Neural crest cell (in vitro differentiated cells): ENCODE results near the gene CDHR5. TPM values are rescaled to one million over a fixed set of nuclear protein-coding genes. Genes with fewer than 3 reads are reported as not detected.

Experiments
- DNase-seq: peaks from one replicate; pipeline ENCODE4 v3.0.0; 2021; ENCODE audit warnings: low read depth, mixed read lengths, low spot score
- H3K27ac Mint-ChIP-seq: one replicate; pipeline ENCODE4 v1.8.0; 2021; ENCODE audit warnings: mild to moderate bottlenecking, mixed read lengths; ENCODE audit not compliant: unreplicated experiment
- H3K27me3 Mint-ChIP-seq: 2 replicates; pipeline ENCODE4 v1.8.0; 2021; ENCODE audit warnings: low read depth, mild to moderate bottlenecking, mixed read lengths
- H3K36me3 Mint-ChIP-seq: 2 replicates; pipeline ENCODE4 v1.8.0; 2021; ENCODE audit warnings: low read depth, mild to moderate bottlenecking, mixed read lengths
- H3K4me1 Mint-ChIP-seq: 2 replicates; pipeline ENCODE4 v1.8.0; 2021; ENCODE audit warnings: mixed read lengths
- H3K4me3 Mint-ChIP-seq: one replicate; pipeline ENCODE4 v1.8.0; 2021; ENCODE audit warnings: mild to moderate bottlenecking, mixed read lengths
- H3K9me3 Mint-ChIP-seq: 2 replicates; pipeline ENCODE4 v1.8.0; 2021; ENCODE audit warnings: mixed read lengths
- total RNA-seq: library from RNA; stranded (reverse); gene quantifications from 2 replicates; pipeline ENCODE4 v1.2.1, GENCODE V29; 2021
- TF ChIP-seq, protein P1 (sequence below): fragments of 200-600 bp; sonication (generic); conservative IDR thresholded peaks from 2 replicates; pipeline ENCODE4 v1.5.0; 2021; ENCODE audit warnings: antibody characterized with exemption, mild to moderate bottlenecking

The CDHR5 gene
- total RNA-seq, 1 donor from 2014 or later = not detected

DNA sequence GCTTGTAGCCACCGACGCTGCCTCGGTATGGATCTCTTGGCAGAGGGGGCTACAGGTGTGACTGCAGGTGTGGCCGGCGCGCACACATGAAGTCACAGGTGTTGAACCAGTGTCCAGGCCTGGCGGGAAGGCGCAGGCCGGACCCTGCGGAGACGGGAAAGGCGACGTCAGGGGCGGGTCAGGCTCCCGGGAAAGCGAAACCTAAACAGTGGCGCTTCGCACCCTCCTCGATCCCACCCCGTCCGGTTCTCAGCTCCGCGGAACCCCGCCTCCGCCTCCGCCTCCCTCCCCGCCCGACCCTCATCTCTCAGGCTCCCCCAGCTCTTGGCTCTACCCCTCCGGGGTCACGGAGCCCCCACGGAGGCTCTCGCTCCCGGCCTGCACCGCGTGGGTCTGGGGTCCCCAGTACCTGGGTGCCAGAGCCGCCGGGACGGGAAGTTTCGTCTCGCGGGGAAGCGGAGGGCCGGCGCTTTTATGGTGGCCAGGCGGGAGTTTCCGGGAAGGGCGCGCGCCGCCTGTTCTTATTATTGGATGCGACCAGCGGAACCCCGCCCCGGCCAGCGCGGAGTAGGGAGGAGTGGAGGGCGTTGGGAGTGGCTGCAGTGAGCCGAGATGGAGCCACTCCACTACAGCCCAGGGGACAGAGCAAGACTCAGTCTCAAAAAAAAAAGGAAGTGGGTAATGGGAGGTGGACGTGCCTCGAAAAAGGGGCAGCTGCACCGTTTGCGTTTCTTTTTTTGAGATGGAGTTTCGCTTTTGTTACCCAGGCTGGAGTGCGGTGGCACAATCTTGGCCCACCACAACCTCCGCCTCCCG, 9.0 kb downstream of the CDHR5 start, which contains the start of gene IRF7:
Gene IRF7 (minus strand): TSS at position 447 of the 816 bp plus-strand sequence. CDS start 586 bp downstream, outside the sequence.
- TF ChIP-seq, protein P1, sequence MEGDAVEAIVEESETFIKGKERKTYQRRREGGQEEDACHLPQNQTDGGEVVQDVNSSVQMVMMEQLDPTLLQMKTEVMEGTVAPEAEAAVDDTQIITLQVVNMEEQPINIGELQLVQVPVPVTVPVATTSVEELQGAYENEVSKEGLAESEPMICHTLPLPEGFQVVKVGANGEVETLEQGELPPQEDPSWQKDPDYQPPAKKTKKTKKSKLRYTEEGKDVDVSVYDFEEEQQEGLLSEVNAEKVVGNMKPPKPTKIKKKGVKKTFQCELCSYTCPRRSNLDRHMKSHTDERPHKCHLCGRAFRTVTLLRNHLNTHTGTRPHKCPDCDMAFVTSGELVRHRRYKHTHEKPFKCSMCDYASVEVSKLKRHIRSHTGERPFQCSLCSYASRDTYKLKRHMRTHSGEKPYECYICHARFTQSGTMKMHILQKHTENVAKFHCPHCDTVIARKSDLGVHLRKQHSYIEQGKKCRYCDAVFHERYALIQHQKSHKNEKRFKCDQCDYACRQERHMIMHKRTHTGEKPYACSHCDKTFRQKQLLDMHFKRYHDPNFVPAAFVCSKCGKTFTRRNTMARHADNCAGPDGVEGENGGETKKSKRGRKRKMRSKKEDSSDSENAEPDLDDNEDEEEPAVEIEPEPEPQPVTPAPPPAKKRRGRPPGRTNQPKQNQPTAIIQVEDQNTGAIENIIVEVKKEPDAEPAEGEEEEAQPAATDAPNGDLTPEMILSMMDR = no peak
- peak; percentile 89 for DNase-seq
- Mint-ChIP-seq H3K36me3 (peaks cover 3% of the 10 kb centered on the region), H3K27ac (peak within 1 kb of the TSS; percentile 35), H3K4me3 (peak within 1 kb of the TSS; percentile 86), H3K27me3 (peaks cover 6% of the 10 kb centered on the region), H3K4me1 (peaks cover 16% of the 10 kb centered on the region), H3K9me3 (no peaks in the 10 kb centered on the region)

DNA sequence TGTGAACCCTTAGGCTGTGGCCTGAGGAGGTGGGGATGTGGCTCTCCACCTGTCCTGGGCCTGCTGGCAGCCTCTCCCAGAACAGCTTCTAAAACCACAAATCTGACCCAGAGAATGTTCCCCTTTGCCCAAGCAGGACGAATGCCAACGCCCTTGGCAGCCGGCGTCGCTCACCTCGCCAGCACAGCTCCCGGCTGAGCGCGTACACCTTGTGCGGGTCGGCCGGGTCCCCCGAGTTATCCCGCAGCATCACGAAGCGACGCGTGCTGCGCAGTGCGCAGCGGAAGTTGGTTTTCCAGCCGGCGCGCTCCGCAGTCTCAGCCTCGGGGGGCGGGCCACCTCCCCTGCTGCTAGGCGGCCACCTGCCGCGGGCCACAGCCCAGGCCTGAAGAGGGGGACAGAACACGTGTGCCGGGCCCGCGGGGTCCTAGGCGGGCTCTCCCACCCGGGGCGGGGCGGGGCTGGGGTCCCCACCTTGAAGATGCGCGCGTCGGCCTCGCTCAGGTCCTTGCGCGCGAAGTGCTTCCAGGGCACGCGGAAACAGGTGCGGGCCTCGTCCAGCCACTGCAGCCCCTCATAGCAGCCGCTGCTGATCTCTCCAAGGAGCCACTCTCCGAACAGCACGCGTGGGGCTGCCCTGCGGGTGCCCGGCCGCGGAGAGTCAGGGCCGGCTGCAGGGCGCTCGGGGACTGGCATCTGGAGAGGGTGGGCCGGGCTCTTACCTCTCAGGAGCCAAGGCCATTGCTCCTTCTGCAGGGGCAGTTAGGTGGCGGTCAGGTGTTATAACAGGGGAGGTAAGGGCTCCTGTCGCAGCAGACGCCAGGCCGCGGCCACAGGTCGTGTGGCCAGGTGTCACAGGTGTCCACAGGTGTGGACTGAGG, 9.9 kb downstream of the CDHR5 start:
- TF ChIP-seq, protein P1 = no peak
- Mint-ChIP-seq H3K4me1 (peaks cover 16% of the 10 kb centered on the region), H3K4me3 (peak overlapping the region; percentile 86), H3K9me3 (no peaks in the 10 kb centered on the region), H3K36me3 (peaks cover 3% of the 10 kb centered on the region), H3K27me3 (peaks cover 6% of the 10 kb centered on the region), H3K27ac (no peak overlapping the region)
- DNase-seq = no peak

DNA sequence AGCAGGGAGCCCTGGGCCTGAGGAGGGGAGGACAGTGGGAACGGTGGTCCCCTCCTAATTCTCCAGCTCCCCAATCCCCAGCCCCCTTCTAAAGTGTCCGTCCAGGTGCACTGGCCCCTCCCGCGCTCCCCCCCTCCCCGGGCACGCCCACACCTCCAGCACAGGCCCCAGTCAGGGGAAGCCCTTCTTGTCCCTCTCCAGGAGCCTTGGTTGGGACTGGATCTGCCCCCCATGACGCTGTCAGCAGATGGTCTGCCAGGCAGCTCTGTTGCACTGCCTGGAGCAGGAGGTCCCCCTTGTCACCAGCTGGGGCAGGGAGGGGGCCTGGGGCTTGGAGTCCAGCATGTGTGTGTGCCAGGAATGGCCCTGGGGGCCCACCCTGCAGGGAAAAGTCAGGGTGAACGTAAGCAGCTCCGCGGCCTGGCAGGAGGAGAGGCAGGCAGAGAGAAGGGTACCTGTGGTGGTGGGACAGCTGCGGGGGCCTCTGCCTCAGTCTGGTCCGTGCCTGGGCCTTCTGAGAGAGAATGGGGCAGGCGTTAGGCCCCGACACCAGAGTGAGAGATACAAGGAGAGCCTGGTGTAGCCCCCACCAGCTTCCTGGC, 10.6 kb downstream of the CDHR5 start:
- H3K27me3 Mint-ChIP-seq = peaks cover 6% of the 10 kb centered on the region
- no peak for DNase-seq
- H3K9me3 Mint-ChIP-seq = no peaks in the 10 kb centered on the region
- H3K4me3 Mint-ChIP-seq = peak overlapping the region; percentile 71
- H3K4me1 Mint-ChIP-seq = peaks cover 16% of the 10 kb centered on the region
- H3K36me3 Mint-ChIP-seq = peaks cover 3% of the 10 kb centered on the region
- no peak overlapping the region for H3K27ac Mint-ChIP-seq
- TF ChIP-seq, protein P1 = no peak

DNA sequence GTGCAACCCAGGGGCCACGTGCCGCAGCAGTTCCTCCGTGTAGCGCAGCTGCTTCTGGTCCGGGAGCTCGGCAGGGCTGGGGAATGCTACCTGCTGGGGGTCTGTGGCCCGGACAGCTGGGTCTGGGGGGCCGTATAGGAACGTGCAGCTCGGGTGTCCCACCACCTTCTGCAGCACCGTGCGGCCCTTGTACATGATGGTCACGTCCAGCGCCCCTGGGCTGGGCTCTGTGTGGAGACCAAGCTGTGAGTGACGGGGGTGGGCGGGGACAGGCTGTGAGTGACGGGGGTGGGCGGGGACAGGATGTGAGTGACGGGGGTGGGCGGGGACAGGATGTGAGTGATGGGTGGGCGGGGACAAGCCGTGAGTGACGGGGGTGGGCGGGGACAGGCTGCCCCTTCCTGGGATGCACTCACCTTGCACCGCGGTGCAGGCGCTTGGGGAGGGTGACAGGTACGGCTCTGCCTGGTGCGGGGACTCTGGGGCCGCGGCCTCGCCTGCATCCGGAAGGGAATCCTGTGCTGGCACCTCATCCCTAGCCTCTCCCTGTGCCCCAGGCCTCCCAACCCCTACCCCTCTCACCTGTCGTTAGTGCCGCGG, 11.3 kb downstream of the CDHR5 start:
- peaks cover 16% of the 10 kb centered on the region for H3K4me1 Mint-ChIP-seq
- H3K4me3 Mint-ChIP-seq = no peak overlapping the region
- H3K27me3 Mint-ChIP-seq = peaks cover 6% of the 10 kb centered on the region
- TF ChIP-seq, protein P1 = no peak
- peaks cover 3% of the 10 kb centered on the region for H3K36me3 Mint-ChIP-seq
- H3K27ac Mint-ChIP-seq = no peak overlapping the region
- peak; percentile 57 for DNase-seq
- H3K9me3 Mint-ChIP-seq = no peaks in the 10 kb centered on the region

DNA sequence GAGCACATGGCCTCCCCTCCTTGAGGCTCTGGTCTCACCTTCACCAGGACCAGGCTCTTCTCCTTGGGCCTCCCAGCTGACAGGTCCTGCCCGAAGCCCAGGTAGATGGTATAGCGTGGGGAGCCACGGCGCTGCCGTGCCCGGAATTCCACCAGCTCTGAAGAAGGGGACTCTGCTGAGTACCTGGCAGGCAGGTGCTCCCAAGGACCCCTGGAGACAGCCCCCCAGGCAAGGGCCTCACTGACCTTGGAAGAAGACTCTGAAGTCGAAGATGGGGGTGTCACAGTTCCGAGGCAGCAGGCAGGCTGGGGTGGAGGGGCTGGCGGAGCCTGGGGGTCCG, 11.8 kb downstream of the CDHR5 start:
- H3K4me1 Mint-ChIP-seq = peaks cover 16% of the 10 kb centered on the region
- TF ChIP-seq, protein P1 = no peak
- H3K27ac Mint-ChIP-seq = no peak overlapping the region
- peaks cover 3% of the 10 kb centered on the region for H3K36me3 Mint-ChIP-seq
- no peak for DNase-seq
- no peaks in the 10 kb centered on the region for H3K9me3 Mint-ChIP-seq
- H3K27me3 Mint-ChIP-seq = peaks cover 6% of the 10 kb centered on the region
- H3K4me3 Mint-ChIP-seq = peak overlapping the region; percentile 31
